GM10266 (cell line): ENCODE measurements around the gene KAZN.

ENCODE experiments used
- DNase-seq: peaks from one replicate; pipeline ENCODE4 v3.0.0; 2012; ENCODE audit errors: extremely low spot score
- CTCF ChIP-seq: IDR thresholded peaks from 2 replicates; pipeline ENCODE4 v1.5.1; 2012; ENCODE audit warnings: mild to moderate bottlenecking, low read depth; ENCODE audit not compliant: control insufficient read depth, insufficient read depth; ENCODE audit errors: missing control alignments

The KAZN gene

GRCh38 chr1:14679027-14679688 is 80.7 kb downstream of the KAZN start:
- TF ChIP-seq CTCF, result no peak
- no peak for DNase-seq

GRCh38 chr1:14681182-14681581 is 82.7 kb downstream of the KAZN start:
- TF ChIP-seq CTCF, result no peak
- no peak for DNase-seq

GRCh38 chr1:14682941-14683621 is 84.6 kb downstream of the KAZN start:
- TF ChIP-seq CTCF, result no peak

GRCh38 chr1:14685078-14685477 is 86.6 kb downstream of the KAZN start:
- no peak for TF ChIP-seq CTCF
- no peak for DNase-seq

More at GRCh38 chr1:14682941-14683621, 84.6 kb downstream of the KAZN start:
- no peak for DNase-seq

- no peak for TF ChIP-seq CTCF
- no peak for DNase-seq
Observed at GRCh38 chr1:14686701-14687100, 88.2 kb downstream of the KAZN start.

- DNase-seq, result no peak
- no peak for TF ChIP-seq CTCF
Observed at GRCh38 chr1:14687147-14687546, 88.7 kb downstream of the KAZN start.

GRCh38 chr1:14689996-14690615 is 91.6 kb downstream of the KAZN start:
- no peak for DNase-seq
- TF ChIP-seq CTCF, result no peak
